ENCODE data around the gene KCNJ10.

The KCNJ10 gene

GRCh38 chr1:160049101-160049500 is 20.9 kb downstream of the KCNJ10 start:
- H3K36me3 ChIP-seq (replicated peaks; ENCODE audit: low read depth, low read length): no peaks in the 10 kb centered on the region
- no peak overlapping the region for H3K4me3 ChIP-seq (ENCODE audit: low read length)
- H3K27ac ChIP-seq (ENCODE audit: low read length): no peak overlapping the region
- H4K20me1 ChIP-seq (ENCODE audit: insufficient read depth, low read length): no peaks in the 10 kb centered on the region
- no peak overlapping the region for H3K9ac ChIP-seq (ENCODE audit: low read length)
- H3K9me3 ChIP-seq (ENCODE audit: insufficient read depth, low read length): no peaks in the 10 kb centered on the region
- TF ChIP-seq EZH2phosphoT487 (IDR thresholded peaks at IDR 0.05; ENCODE audit: low read depth) (no peak), CTCF (IDR thresholded peaks at IDR 0.05; ENCODE audit: low read depth, low read length) (no peak)
- H3K4me2 ChIP-seq (ENCODE audit: low read length): no peak overlapping the region
- peaks cover 14% of the 10 kb centered on the region for H3K4me1 ChIP-seq (ENCODE audit: low read length)
- no peaks in the 10 kb centered on the region for H3K79me2 ChIP-seq (ENCODE audit: low read length)
- H2AFZ ChIP-seq (ENCODE audit: low read depth, low read length): no peak overlapping the region
- H3K27me3 ChIP-seq (ENCODE audit: low read depth, low read length): peaks cover 64% of the 10 kb centered on the region

- no peaks in the 10 kb centered on the region for H3K79me2 ChIP-seq (ENCODE audit: low read length)
- no peak for TF ChIP-seq CTCF (IDR thresholded peaks at IDR 0.05; ENCODE audit: low read depth, low read length)
- no peak for TF ChIP-seq EZH2phosphoT487 (IDR thresholded peaks at IDR 0.05; ENCODE audit: low read depth)
- no peak overlapping the region for H3K9ac ChIP-seq (ENCODE audit: low read length)
- H3K27ac ChIP-seq (ENCODE audit: low read length): no peak overlapping the region
- peaks cover 56% of the 10 kb centered on the region for H3K27me3 ChIP-seq (ENCODE audit: low read depth, low read length)
- H3K4me2 ChIP-seq (ENCODE audit: low read length): no peak overlapping the region
- no peaks in the 10 kb centered on the region for H3K9me3 ChIP-seq (ENCODE audit: insufficient read depth, low read length)
- H2AFZ ChIP-seq (ENCODE audit: low read depth, low read length): no peak overlapping the region
- H3K36me3 ChIP-seq (replicated peaks; ENCODE audit: low read depth, low read length): no peaks in the 10 kb centered on the region
- H3K4me1 ChIP-seq (ENCODE audit: low read length): peaks cover 14% of the 10 kb centered on the region
- no peak overlapping the region for H3K4me3 ChIP-seq (ENCODE audit: low read length)
- H4K20me1 ChIP-seq (ENCODE audit: insufficient read depth, low read length): no peaks in the 10 kb centered on the region
Observed at GRCh38 chr1:160048335-160048734, 21.6 kb downstream of the KCNJ10 start.

GRCh38 chr1:160047111-160047991 is 22.6 kb downstream of the KCNJ10 start:
- TF ChIP-seq EZH2phosphoT487 (IDR thresholded peaks at IDR 0.05; ENCODE audit: low read depth): no peak
- TF ChIP-seq CTCF (IDR thresholded peaks at IDR 0.05; ENCODE audit: low read depth, low read length): no peak
- Histone ChIP-seq H3K36me3 (replicated peaks; ENCODE audit: low read depth, low read length) (no peaks in the 10 kb centered on the region), H4K20me1 (ENCODE audit: insufficient read depth, low read length) (no peaks in the 10 kb centered on the region), H3K27ac (ENCODE audit: low read length) (peak overlapping the region; percentile 13; the same call in 1 of the 2 replicates), H3K79me2 (ENCODE audit: low read length) (no peaks in the 10 kb centered on the region), H3K4me3 (ENCODE audit: low read length) (peak overlapping the region; percentile 81), H3K9me3 (ENCODE audit: insufficient read depth, low read length) (no peaks in the 10 kb centered on the region), H3K4me2 (ENCODE audit: low read length) (peak overlapping the region; percentile 97), H3K27me3 (ENCODE audit: low read depth, low read length) (peaks cover 47% of the 10 kb centered on the region), H2AFZ (ENCODE audit: low read depth, low read length) (peak overlapping the region; percentile 98), H3K9ac (ENCODE audit: low read length) (peak overlapping the region; percentile 61), H3K4me1 (ENCODE audit: low read length) (peaks cover 14% of the 10 kb centered on the region)

GRCh38 chr1:160046494-160047110 is 23.4 kb downstream of the KCNJ10 start:
- Histone ChIP-seq H3K4me2 (ENCODE audit: low read length) (peak overlapping the region; percentile 97), H3K9me3 (ENCODE audit: insufficient read depth, low read length) (no peaks in the 10 kb centered on the region), H3K27ac (ENCODE audit: low read length) (peak overlapping the region; percentile 13; the same call in 1 of the 2 replicates), H3K4me1 (ENCODE audit: low read length) (peaks cover 14% of the 10 kb centered on the region), H2AFZ (ENCODE audit: low read depth, low read length) (peak overlapping the region; percentile 98), H3K9ac (ENCODE audit: low read length) (peak overlapping the region; percentile 61), H4K20me1 (ENCODE audit: insufficient read depth, low read length) (no peaks in the 10 kb centered on the region), H3K4me3 (ENCODE audit: low read length) (peak overlapping the region; percentile 81), H3K36me3 (replicated peaks; ENCODE audit: low read depth, low read length) (no peaks in the 10 kb centered on the region), H3K79me2 (ENCODE audit: low read length) (no peaks in the 10 kb centered on the region), H3K27me3 (ENCODE audit: low read depth, low read length) (peaks cover 39% of the 10 kb centered on the region)
- peak; percentile 93 for TF ChIP-seq CTCF (IDR thresholded peaks at IDR 0.05; ENCODE audit: low read depth, low read length)
- TF ChIP-seq EZH2phosphoT487 (IDR thresholded peaks at IDR 0.05; ENCODE audit: low read depth): no peak

All from OCI-LY3 (cell line).